ENCODE results near the gene IL4I1. TPM values are rescaled to one million over a fixed set of nuclear protein-coding genes. Genes with fewer than 3 reads are reported as not detected.

IL4I1 gene
- polyA plus RNA-seq, 3 donors = 3.2 to 3.5 (median 3.2) TPM

GRCh38 chr19:49924004-49924880 lies 27.6 kb upstream of the IL4I1 start:
- no peak for DNase-seq (ENCODE audit: low read depth in 3 of 3, low spot score in 2 of 3)

GRCh38 chr19:49923055-49924003 lies 26.6 kb upstream of the IL4I1 start:
- DNase-seq (ENCODE audit: low read depth in 3 of 3, low spot score in 2 of 3) = no peak

GRCh38 chr19:49921871-49922795 lies 25.4 kb upstream of the IL4I1 start:
- DNase-seq (ENCODE audit: low read depth in 3 of 3, low spot score in 2 of 3) = no peak

GRCh38 chr19:49920624-49921363 lies 24.1 kb upstream of the IL4I1 start:
- no peak for DNase-seq (ENCODE audit: low read depth in 3 of 3, low spot score in 2 of 3)

GRCh38 chr19:49918089-49918488 lies 21.4 kb upstream of the IL4I1 start:
- DNase-seq (ENCODE audit: low read depth in 3 of 3, low spot score in 2 of 3) = no peak

- no peak for DNase-seq (ENCODE audit: low read depth in 3 of 3, low spot score in 2 of 3)
Measured at GRCh38 chr19:49916839-49917733, 20.4 kb upstream of the IL4I1 start.

GRCh38 chr19:49915271-49915670 lies 18.6 kb upstream of the IL4I1 start:
- no peak for DNase-seq (ENCODE audit: low read depth in 3 of 3, low spot score in 2 of 3)

GRCh38 chr19:49913720-49914119 lies 17.0 kb upstream of the IL4I1 start:
- DNase-seq (ENCODE audit: low read depth in 3 of 3, low spot score in 2 of 3) = no peak

- DNase-seq (ENCODE audit: low read depth in 3 of 3, low spot score in 2 of 3) = no peak
Measured at GRCh38 chr19:49912965-49913685, 16.4 kb upstream of the IL4I1 start.

GRCh38 chr19:49911381-49912145 lies 14.9 kb upstream of the IL4I1 start:
- no peak for DNase-seq (ENCODE audit: low read depth in 3 of 3, low spot score in 2 of 3)

GRCh38 chr19:49910179-49910578 lies 13.5 kb upstream of the IL4I1 start:
- no peak for DNase-seq (ENCODE audit: low read depth in 3 of 3, low spot score in 2 of 3)

- DNase-seq (ENCODE audit: low read depth in 3 of 3, low spot score in 2 of 3) = no peak
Measured at GRCh38 chr19:49908480-49909420, 12.1 kb upstream of the IL4I1 start.

- no peak for DNase-seq (ENCODE audit: low read depth in 3 of 3, low spot score in 2 of 3)
Measured at GRCh38 chr19:49907745-49908446, 11.2 kb upstream of the IL4I1 start.

GRCh38 chr19:49906879-49907564 lies 10.3 kb upstream of the IL4I1 start:
- DNase-seq (ENCODE audit: low read depth in 3 of 3, low spot score in 2 of 3) = no peak

- no peak for DNase-seq (ENCODE audit: low read depth in 3 of 3, low spot score in 2 of 3)
Measured at GRCh38 chr19:49904136-49904535, 7.4 kb upstream of the IL4I1 start.

Measured in right renal cortex interstitium (tissue), 3 donors.